PC-3 (cell line): ENCODE data around the gene TAGAP. TPM values are rescaled to one million over a fixed set of nuclear protein-coding genes. Genes with fewer than 3 reads are reported as not detected.
A peak's percentile ranks its signal among the peaks of the same experiment; 100 is the strongest.

Experiments
- ATAC-seq: fragments of 200-7000 bp; cut with Tn5 transposase; 2 replicates; pipeline ENCODE4 v1.9.1; 2020; ENCODE audit warnings: mild to moderate bottlenecking, moderate library complexity
- BruUV-seq: library from RNA; stranded (reverse); fragments of 400-500 nt; replicated peaks from 2 replicates; lab custom pipeline; 2021; lab: Mats Ljungman, UMichigan
- CTCF ChIA-PET: fragments of 300-600 bp; sonication (Branson Sonifier 250); formaldehyde crosslinking; loops from one replicate; lab custom pipeline; 2022; ENCODE audit warnings: antibody characterized with exemption; lab: Charles Lee
- POLR2A ChIA-PET: fragments of 300-600 bp; sonication (Branson Sonifier 250); formaldehyde crosslinking; loops from one replicate; lab custom pipeline; 2022; ENCODE audit warnings: antibody characterized with exemption; ENCODE audit not compliant: unreplicated experiment; lab: Charles Lee
- DNase-seq: peaks from one replicate; pipeline ENCODE4 v3.0.0-alpha.2; 2015
- H2AFZ ChIP-seq: fragments of 300-600 bp; sonication (generic); 2 replicates; pipeline ENCODE4 v1.6.0; 2016; ENCODE audit warnings: antibody characterized with exemption, low read length
- H3F3A ChIP-seq: fragments of 300-600 bp; sonication (generic); one replicate; pipeline ENCODE4 v1.6.0; 2017; ENCODE audit warnings: antibody characterized with exemption, low read length, control low read depth, mild to moderate bottlenecking; ENCODE audit not compliant: unreplicated experiment
- H3K27ac ChIP-seq: fragments of 300-600 bp; sonication (generic); 2 replicates; pipeline ENCODE4 v1.5.1; 2016; ENCODE audit warnings: mild to moderate bottlenecking, low read length
- H3K27me3 ChIP-seq: fragments of 300-600 bp; sonication (generic); 2 replicates; pipeline ENCODE4 v1.6.1; 2016; ENCODE audit warnings: low read length, mixed read lengths
- H3K36me3 ChIP-seq: fragments of 300-600 bp; sonication (generic); 2 replicates; pipeline ENCODE4 v1.6.1; 2016; ENCODE audit warnings: low read depth, mixed run types, low read length, mixed read lengths
- H3K4me1 ChIP-seq: fragments of 300-600 bp; sonication (generic); 2 replicates; pipeline ENCODE4 v1.5.1; 2016; ENCODE audit warnings: low read length; ENCODE audit not compliant: insufficient read depth
- H3K4me2 ChIP-seq: fragments of 300-600 bp; sonication (generic); 2 replicates; pipeline ENCODE4 v1.6.0; 2016; ENCODE audit warnings: low read length
- H3K4me3 ChIP-seq: fragments of 300-600 bp; sonication (generic); 2 replicates; pipeline ENCODE4 v1.5.1; 2016; ENCODE audit warnings: mild to moderate bottlenecking, low read length, mixed read lengths
- H3K79me2 ChIP-seq: fragments of 300-600 bp; sonication (generic); 2 replicates; pipeline ENCODE4 v1.6.1; 2017; ENCODE audit warnings: low read length, mixed read lengths
- H3K9ac ChIP-seq: fragments of 300-600 bp; sonication (generic); 2 replicates; pipeline ENCODE4 v1.6.0; 2016; ENCODE audit warnings: mild to moderate bottlenecking, low read length
- H3K9me2 ChIP-seq: fragments of 300-600 bp; sonication (generic); replicated peaks from 2 replicates; pipeline ENCODE4 v1.6.1; 2016; ENCODE audit warnings: mixed run types, low read length, mixed read lengths
- H3K9me3 ChIP-seq: fragments of 300-600 bp; sonication (generic); 2 replicates; pipeline ENCODE4 v1.6.1; 2016; ENCODE audit warnings: low read length, mixed read lengths
- H4K20me1 ChIP-seq: fragments of 300-600 bp; sonication (generic); 2 replicates; pipeline ENCODE4 v1.6.1; 2016; ENCODE audit warnings: low read length, mixed read lengths
- CTCF ChIP-seq: fragments of 300-600 bp; sonication (generic); conservative IDR thresholded peaks from 2 replicates; pipeline ENCODE4 v1.5.1; 2017; ENCODE audit warnings: antibody characterized with exemption, low read depth, mild to moderate bottlenecking, low read length
- EZH2 ChIP-seq: fragments of 300-600 bp; sonication (generic); IDR thresholded peaks from one replicate; pipeline ENCODE4 v1.6.1; 2017; ENCODE audit warnings: antibody characterized with exemption, mild to moderate bottlenecking, low read length; ENCODE audit not compliant: unreplicated experiment
- EZH2phosphoT487 ChIP-seq: fragments of 300-600 bp; sonication (generic); IDR thresholded peaks from 2 replicates; pipeline ENCODE4 v1.6.1; 2018; ENCODE audit warnings: mild to moderate bottlenecking, antibody characterized with exemption, low read length, borderline replicate concordance
- intact Hi-C: fragments of 100-400 bp; cut with micrococcal nuclease; formaldehyde crosslinking; loops from 2 replicates; pipeline ENCODE4 v1.9.0; 2023
- total RNA-seq: library from RNA; depleted of rRNA; stranded (reverse); fragments of >200 nt; gene quantifications from 2 replicates; pipeline ENCODE4 v1.2.3, GENCODE V29; 2014

TAGAP gene
- total RNA-seq, 1 experiment from 2014 or later: not detected

GRCh38 chr6:159043251-159043650 lies 1.5 kb downstream of the TAGAP start:
- Histone ChIP-seq H3K36me3 (no peaks in the 10 kb centered on the region), H2AFZ (no peak overlapping the region), H3K79me2 (no peaks in the 10 kb centered on the region), H3K9me2 (no peaks in the 10 kb centered on the region), H3F3A (no peaks in the 10 kb centered on the region), H4K20me1 (no peaks in the 10 kb centered on the region), H3K4me1 (peaks cover 16% of the 10 kb centered on the region), H3K4me3 (no peak overlapping the region), H3K4me2 (no peak overlapping the region), H3K9ac (no peak overlapping the region), H3K27ac (no peak overlapping the region), H3K9me3 (no peaks in the 10 kb centered on the region), H3K27me3 (peaks cover 30% of the 10 kb centered on the region)
- POLR2A ChIA-PET: interaction anchor here (0.5 kb wide), 1 partner anchor 185 kb away, joined by 10 read pairs; no protein-coding TSS in a partner anchor
- no peak for DNase-seq
- no peak for ATAC-seq
- TF ChIP-seq EZH2phosphoT487: no peak
- TF ChIP-seq EZH2: no peak
- no peak for TF ChIP-seq CTCF
- BruUV-seq: no TSS peak
- CTCF ChIA-PET: no interaction called here
- intact Hi-C loops: no loop called here

GRCh38 chr6:159042826-159043181 lies 2.0 kb downstream of the TAGAP start:
- H3K27ac ChIP-seq: no peak overlapping the region
- no peak overlapping the region for H2AFZ ChIP-seq
- DNase-seq: no peak
- BruUV-seq: no TSS peak
- H3K36me3 ChIP-seq: no peaks in the 10 kb centered on the region
- intact Hi-C loops: loop anchor here (1.0 kb wide), 1 partner anchor 61 kb away; no protein-coding TSS in a partner anchor
- H3K79me2 ChIP-seq: no peaks in the 10 kb centered on the region
- peaks cover 26% of the 10 kb centered on the region; the same call in 1 of the 2 replicates for H3K27me3 ChIP-seq
- peak overlapping the region; percentile 63; the same call in 1 of the 2 replicates for H3K4me2 ChIP-seq
- H3K9me3 ChIP-seq: no peaks in the 10 kb centered on the region
- H3K4me1 ChIP-seq: peaks cover 20% of the 10 kb centered on the region
- CTCF ChIA-PET: no interaction called here
- H3K4me3 ChIP-seq: no peak overlapping the region
- H3K9me2 ChIP-seq: no peaks in the 10 kb centered on the region
- H4K20me1 ChIP-seq: no peaks in the 10 kb centered on the region
- ATAC-seq: no peak
- TF ChIP-seq CTCF (no peak; the same call in 1 of the 2 replicates), EZH2 (no peak), EZH2phosphoT487 (no peak)
- POLR2A ChIA-PET: interaction anchor here (0.5 kb wide), 1 partner anchor 185 kb away, joined by 10 read pairs; no protein-coding TSS in a partner anchor
- H3F3A ChIP-seq: no peaks in the 10 kb centered on the region
- H3K9ac ChIP-seq: no peak overlapping the region

GRCh38 chr6:159042003-159042825 lies 2.6 kb downstream of the TAGAP start:
- peak; percentile 84 for ATAC-seq
- CTCF ChIA-PET: no interaction called here
- POLR2A ChIA-PET: interaction anchor here (0.5 kb wide), 1 partner anchor 184 kb away, joined by 10 read pairs; no protein-coding TSS in a partner anchor
- intact Hi-C loops: loop anchor here (1.0 kb wide), 1 partner anchor 62 kb away; no protein-coding TSS in a partner anchor
- H3K4me3 ChIP-seq: 0 out of 2 replicates have a peak overlapping the region, but pooled peaks have one; percentile 22
- TF ChIP-seq CTCF (peak; percentile 94), EZH2phosphoT487 (no peak)
- H3K4me2 ChIP-seq: peak overlapping the region; percentile 63
- peaks cover 25% of the 10 kb centered on the region for H3K4me1 ChIP-seq
- H3K27ac ChIP-seq: no peak overlapping the region
- no peaks in the 10 kb centered on the region for H3K36me3 ChIP-seq
- H3K27me3 ChIP-seq: peaks cover 23% of the 10 kb centered on the region; the same call in 1 of the 2 replicates
- peak overlapping the region; percentile 37; the same call in 1 of the 2 replicates for H2AFZ ChIP-seq
- no peak overlapping the region for H3K9ac ChIP-seq
- no peaks in the 10 kb centered on the region for H3K9me2 ChIP-seq
- peak; percentile 84 for DNase-seq
- BruUV-seq: no TSS peak
- H4K20me1 ChIP-seq: no peaks in the 10 kb centered on the region
- H3F3A ChIP-seq: no peaks in the 10 kb centered on the region
- no peaks in the 10 kb centered on the region for H3K79me2 ChIP-seq
- no peaks in the 10 kb centered on the region for H3K9me3 ChIP-seq
